ENCODE results near the gene TNS3.

Gene TNS3

DNA sequence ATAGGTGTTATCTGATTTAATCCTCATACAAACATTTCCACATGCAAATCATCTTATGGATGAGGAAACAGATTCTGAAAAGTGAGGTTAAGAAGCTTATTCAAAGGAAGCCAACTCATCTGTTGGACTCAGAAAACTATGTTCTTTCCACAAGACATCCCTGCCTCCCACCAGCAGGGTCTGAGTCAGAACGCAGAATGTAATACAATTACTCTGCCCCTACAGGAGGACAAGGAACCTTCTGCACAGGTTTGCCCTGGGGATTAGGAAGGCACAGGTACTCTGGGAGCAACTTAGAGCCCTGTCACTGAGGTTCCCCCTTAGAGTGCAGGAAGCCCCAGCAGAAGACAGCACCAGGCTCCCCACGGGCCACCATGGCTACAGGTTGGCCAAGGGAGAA, 255.7 kb downstream of the TNS3 start:
- no peak for DNase-seq (ENCODE audit: low read depth in 1 of 2, low spot score in 1 of 2)
- no peak for TF ChIP-seq SPI1 (IDR thresholded peaks at IDR 0.05; ENCODE audit: borderline replicate concordance, low read depth)
- TF ChIP-seq GABPA (IDR thresholded peaks at IDR 0.05; ENCODE audit: low read depth), result no peak
- TF ChIP-seq, protein P1, sequence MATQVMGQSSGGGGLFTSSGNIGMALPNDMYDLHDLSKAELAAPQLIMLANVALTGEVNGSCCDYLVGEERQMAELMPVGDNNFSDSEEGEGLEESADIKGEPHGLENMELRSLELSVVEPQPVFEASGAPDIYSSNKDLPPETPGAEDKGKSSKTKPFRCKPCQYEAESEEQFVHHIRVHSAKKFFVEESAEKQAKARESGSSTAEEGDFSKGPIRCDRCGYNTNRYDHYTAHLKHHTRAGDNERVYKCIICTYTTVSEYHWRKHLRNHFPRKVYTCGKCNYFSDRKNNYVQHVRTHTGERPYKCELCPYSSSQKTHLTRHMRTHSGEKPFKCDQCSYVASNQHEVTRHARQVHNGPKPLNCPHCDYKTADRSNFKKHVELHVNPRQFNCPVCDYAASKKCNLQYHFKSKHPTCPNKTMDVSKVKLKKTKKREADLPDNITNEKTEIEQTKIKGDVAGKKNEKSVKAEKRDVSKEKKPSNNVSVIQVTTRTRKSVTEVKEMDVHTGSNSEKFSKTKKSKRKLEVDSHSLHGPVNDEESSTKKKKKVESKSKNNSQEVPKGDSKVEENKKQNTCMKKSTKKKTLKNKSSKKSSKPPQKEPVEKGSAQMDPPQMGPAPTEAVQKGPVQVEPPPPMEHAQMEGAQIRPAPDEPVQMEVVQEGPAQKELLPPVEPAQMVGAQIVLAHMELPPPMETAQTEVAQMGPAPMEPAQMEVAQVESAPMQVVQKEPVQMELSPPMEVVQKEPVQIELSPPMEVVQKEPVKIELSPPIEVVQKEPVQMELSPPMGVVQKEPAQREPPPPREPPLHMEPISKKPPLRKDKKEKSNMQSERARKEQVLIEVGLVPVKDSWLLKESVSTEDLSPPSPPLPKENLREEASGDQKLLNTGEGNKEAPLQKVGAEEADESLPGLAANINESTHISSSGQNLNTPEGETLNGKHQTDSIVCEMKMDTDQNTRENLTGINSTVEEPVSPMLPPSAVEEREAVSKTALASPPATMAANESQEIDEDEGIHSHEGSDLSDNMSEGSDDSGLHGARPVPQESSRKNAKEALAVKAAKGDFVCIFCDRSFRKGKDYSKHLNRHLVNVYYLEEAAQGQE (IDR thresholded peaks at IDR 0.05; ENCODE audit: insufficient replicate concordance, low read depth), result no peak
- no peak for TF ChIP-seq POLR2AphosphoS5 (IDR thresholded peaks at IDR 0.05; ENCODE audit: low read depth)
- TF ChIP-seq, protein P2, sequence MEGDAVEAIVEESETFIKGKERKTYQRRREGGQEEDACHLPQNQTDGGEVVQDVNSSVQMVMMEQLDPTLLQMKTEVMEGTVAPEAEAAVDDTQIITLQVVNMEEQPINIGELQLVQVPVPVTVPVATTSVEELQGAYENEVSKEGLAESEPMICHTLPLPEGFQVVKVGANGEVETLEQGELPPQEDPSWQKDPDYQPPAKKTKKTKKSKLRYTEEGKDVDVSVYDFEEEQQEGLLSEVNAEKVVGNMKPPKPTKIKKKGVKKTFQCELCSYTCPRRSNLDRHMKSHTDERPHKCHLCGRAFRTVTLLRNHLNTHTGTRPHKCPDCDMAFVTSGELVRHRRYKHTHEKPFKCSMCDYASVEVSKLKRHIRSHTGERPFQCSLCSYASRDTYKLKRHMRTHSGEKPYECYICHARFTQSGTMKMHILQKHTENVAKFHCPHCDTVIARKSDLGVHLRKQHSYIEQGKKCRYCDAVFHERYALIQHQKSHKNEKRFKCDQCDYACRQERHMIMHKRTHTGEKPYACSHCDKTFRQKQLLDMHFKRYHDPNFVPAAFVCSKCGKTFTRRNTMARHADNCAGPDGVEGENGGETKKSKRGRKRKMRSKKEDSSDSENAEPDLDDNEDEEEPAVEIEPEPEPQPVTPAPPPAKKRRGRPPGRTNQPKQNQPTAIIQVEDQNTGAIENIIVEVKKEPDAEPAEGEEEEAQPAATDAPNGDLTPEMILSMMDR (IDR thresholded peaks at IDR 0.05; ENCODE audit: insufficient read depth, low read length), result no peak
- H3K27me3 ChIP-seq (ENCODE audit: insufficient read depth, poor library complexity, severe bottlenecking), result no peaks in the 10 kb centered on the region
- H3K27ac ChIP-seq (replicated peaks), result no peak overlapping the region
- no peak overlapping the region for H3K4me3 ChIP-seq (replicated peaks; ENCODE audit: insufficient read depth, low read length)

GRCh38 chr7:47325337-47325736, 256.6 kb downstream of the TNS3 start:
- DNase-seq (ENCODE audit: low read depth in 1 of 2, low spot score in 1 of 2), result no peak
- Histone ChIP-seq H3K27me3 (ENCODE audit: insufficient read depth, poor library complexity, severe bottlenecking) (no peaks in the 10 kb centered on the region), H3K27ac (replicated peaks) (no peak overlapping the region), H3K4me3 (replicated peaks; ENCODE audit: insufficient read depth, low read length) (no peak overlapping the region)
- TF ChIP-seq, protein P1 (IDR thresholded peaks at IDR 0.05; ENCODE audit: insufficient replicate concordance, low read depth), result no peak
- TF ChIP-seq POLR2AphosphoS5 (IDR thresholded peaks at IDR 0.05; ENCODE audit: low read depth) (no peak), SPI1 (IDR thresholded peaks at IDR 0.05; ENCODE audit: borderline replicate concordance, low read depth) (no peak), GABPA (IDR thresholded peaks at IDR 0.05; ENCODE audit: low read depth) (no peak)
- TF ChIP-seq, protein P2 (IDR thresholded peaks at IDR 0.05; ENCODE audit: insufficient read depth, low read length), result no peak

- Histone ChIP-seq H3K27ac (replicated peaks) (no peak overlapping the region), H3K27me3 (ENCODE audit: insufficient read depth, poor library complexity, severe bottlenecking) (no peaks in the 10 kb centered on the region), H3K4me3 (replicated peaks; ENCODE audit: insufficient read depth, low read length) (no peak overlapping the region)
- TF ChIP-seq POLR2AphosphoS5 (IDR thresholded peaks at IDR 0.05; ENCODE audit: low read depth), result no peak
- no peak for TF ChIP-seq GABPA (IDR thresholded peaks at IDR 0.05; ENCODE audit: low read depth)
- TF ChIP-seq, protein P1 (IDR thresholded peaks at IDR 0.05; ENCODE audit: insufficient replicate concordance, low read depth), result no peak
- TF ChIP-seq, protein P2 (IDR thresholded peaks at IDR 0.05; ENCODE audit: insufficient read depth, low read length), result no peak
- no peak for DNase-seq (ENCODE audit: low read depth in 1 of 2, low spot score in 1 of 2)
These were observed 258.0 kb downstream of the TNS3 start for GRCh38 chr7:47323904-47324303.

Measured in HL-60 (cell line).